Measurements from ENCODE around the gene SCFD1. TPM values are rescaled to one million over a fixed set of nuclear protein-coding genes. Genes with fewer than 3 reads are reported as not detected.
"Not testable (repeated sequence)": the region's sequence is repeated elsewhere in the genome, so short reads cannot be mapped to it uniquely, and the experiment has no call there.

SCFD1 gene
- total RNA-seq, 5 donors from 2014 or later (not counting 1 experiment from before 2014, with no cell fraction given), result 49.8 to 105 (median 57.3) TPM

- ChIA-PET POLR2A (no interaction called here), CTCF (interaction anchor here in 1 of 2 donors (0.6 to 0.7 kb wide), 2 partner anchors 21 to 130 kb away, joined by 3 to 4 read pairs; no protein-coding TSS in a partner anchor)
- H3K27ac ChIP-seq (ENCODE audit: low read length), result no peak overlapping the region
- H3K27me3 Mint-ChIP-seq, result no peaks in the 10 kb centered on the region
- H3K9me3 Mint-ChIP-seq, result peaks cover 5 to 13% (median 9%) of the 10 kb centered on the region in 3 donors
- H3K4me3 Mint-ChIP-seq, result no peak overlapping the region
- peak overlapping the region in 1 of 2 donors; percentile 56 for H3K27ac Mint-ChIP-seq
- no peak for DNase-seq
- no peaks in the 10 kb centered on the region for H3K9me3 ChIP-seq
- no peak overlapping the region for H3K4me3 ChIP-seq (ENCODE audit: control insufficient read depth in 1 of 2, extremely low read depth in 1 of 2, low read length in 1 of 2)
- no peaks in the 10 kb centered on the region for H3K27me3 ChIP-seq (replicated peaks in 1 of 2; ENCODE audit: control insufficient read depth in 2 of 2, extremely low read depth in 1 of 2, insufficient read depth in 2 of 2, low read length in 1 of 2)
- peaks cover 21 to 31% (median 22%) of the 10 kb centered on the region in 3 donors for H3K4me1 Mint-ChIP-seq
- H3K4me1 ChIP-seq (ENCODE audit: control insufficient read depth in 1 of 2, extremely low read depth in 1 of 2, insufficient read depth in 2 of 2, low read length in 2 of 2), result no peaks in the 10 kb centered on the region
- peaks cover 52% of the 10 kb centered on the region for H3K36me3 Mint-ChIP-seq
- H3K36me3 ChIP-seq (ENCODE audit: control insufficient read depth in 2 of 2, extremely low read depth in 1 of 2, insufficient read depth in 1 of 2, low read length in 1 of 2), result peaks cover 0 to 33% of the 10 kb centered on the region in 2 donors
- no peak for ATAC-seq (replicated peaks in 1 of 4)
Measured at GRCh38 chr14:30588873-30589272, 33.2 kb upstream of the SCFD1 start.

- H3K27me3 Mint-ChIP-seq, result no peaks in the 10 kb centered on the region
- DNase-seq (no peak), ATAC-seq (replicated peaks in 1 of 4) (no peak)
- H3K27me3 ChIP-seq (replicated peaks in 1 of 2; ENCODE audit: control insufficient read depth in 2 of 2, extremely low read depth in 1 of 2, insufficient read depth in 2 of 2, low read length in 1 of 2), result no peaks in the 10 kb centered on the region
- peaks cover 0 to 2% (median 0%) of the 10 kb centered on the region in 3 donors for H3K4me1 Mint-ChIP-seq
- no peak overlapping the region for H3K27ac ChIP-seq (ENCODE audit: low read length)
- ChIA-PET POLR2A (no interaction called here), CTCF (no interaction called here)
- H3K4me3 Mint-ChIP-seq, result no peak overlapping the region
- H3K9me3 ChIP-seq, result no peaks in the 10 kb centered on the region
- no CpG with 5 or more reads among the region's 1 CpG for WGBS (ENCODE audit: insufficient coverage)
- H3K4me1 ChIP-seq (ENCODE audit: control insufficient read depth in 1 of 2, extremely low read depth in 1 of 2, insufficient read depth in 2 of 2, low read length in 2 of 2), result no peaks in the 10 kb centered on the region
- H3K36me3 Mint-ChIP-seq, result peaks cover 25% of the 10 kb centered on the region
- no peak overlapping the region for H3K4me3 ChIP-seq (ENCODE audit: control insufficient read depth in 1 of 2, extremely low read depth in 1 of 2, low read length in 1 of 2)
- no peak overlapping the region for H3K27ac Mint-ChIP-seq
- no peaks in the 10 kb centered on the region for H3K9me3 Mint-ChIP-seq
- H3K36me3 ChIP-seq (ENCODE audit: control insufficient read depth in 2 of 2, extremely low read depth in 1 of 2, insufficient read depth in 1 of 2, low read length in 1 of 2), result peaks cover 9 to 44% of the 10 kb centered on the region in 2 donors
Measured at GRCh38 chr14:30596935-30597334, 25.2 kb upstream of the SCFD1 start.

- Mint-ChIP-seq H3K27ac (no peak overlapping the region), H3K36me3 (peaks cover 23% of the 10 kb centered on the region)
- peaks cover 9 to 49% of the 10 kb centered on the region in 2 donors for H3K36me3 ChIP-seq (ENCODE audit: control insufficient read depth in 2 of 2, extremely low read depth in 1 of 2, insufficient read depth in 1 of 2, low read length in 1 of 2)
Measured at GRCh38 chr14:30597504-30597903, 24.6 kb upstream of the SCFD1 start.

GRCh38 chr14:30600922-30601918 lies 20.9 kb upstream of the SCFD1 start:
- peaks cover 30% of the 10 kb centered on the region for H3K36me3 Mint-ChIP-seq
- no peak overlapping the region for H3K27ac ChIP-seq (ENCODE audit: low read length)
- DNase-seq (no peak), ATAC-seq (replicated peaks in 1 of 4) (no peak)
- H3K27me3 Mint-ChIP-seq, result no peaks in the 10 kb centered on the region
- H3K4me3 Mint-ChIP-seq, result no peak overlapping the region
- ChIA-PET CTCF (interaction anchor here in 1 of 2 donors (0.6 to 1.5 kb wide), 2 partner anchors 22 to 122 kb away, joined by 3 read pairs; no protein-coding TSS in a partner anchor), POLR2A (no interaction called here)
- H3K9me3 ChIP-seq, result no peaks in the 10 kb centered on the region
- no peaks in the 10 kb centered on the region for H3K9me3 Mint-ChIP-seq
- no peaks in the 10 kb centered on the region for H3K4me1 ChIP-seq (ENCODE audit: control insufficient read depth in 1 of 2, extremely low read depth in 1 of 2, insufficient read depth in 2 of 2, low read length in 2 of 2)
- H3K4me3 ChIP-seq (ENCODE audit: control insufficient read depth in 1 of 2, extremely low read depth in 1 of 2, low read length in 1 of 2), result no peak overlapping the region
- no peaks in the 10 kb centered on the region for H3K4me1 Mint-ChIP-seq
- H3K36me3 ChIP-seq (ENCODE audit: control insufficient read depth in 2 of 2, extremely low read depth in 1 of 2, insufficient read depth in 1 of 2, low read length in 1 of 2), result peaks cover 9 to 61% of the 10 kb centered on the region in 2 donors
- 93% methylated on average over 2 of the region's 8 CpGs for WGBS (ENCODE audit: insufficient coverage)
- no peak overlapping the region for H3K27ac Mint-ChIP-seq
- no peaks in the 10 kb centered on the region for H3K27me3 ChIP-seq (replicated peaks in 1 of 2; ENCODE audit: control insufficient read depth in 2 of 2, extremely low read depth in 1 of 2, insufficient read depth in 2 of 2, low read length in 1 of 2)

More at GRCh38 chr14:30597504-30597903, 24.6 kb upstream of the SCFD1 start:
- H3K4me3 Mint-ChIP-seq, result no peak overlapping the region
- Histone ChIP-seq H3K4me1 (ENCODE audit: control insufficient read depth in 1 of 2, extremely low read depth in 1 of 2, insufficient read depth in 2 of 2, low read length in 2 of 2) (no peaks in the 10 kb centered on the region), H3K4me3 (ENCODE audit: control insufficient read depth in 1 of 2, extremely low read depth in 1 of 2, low read length in 1 of 2) (no peak overlapping the region), H3K9me3 (no peaks in the 10 kb centered on the region), H3K27me3 (replicated peaks in 1 of 2; ENCODE audit: control insufficient read depth in 2 of 2, extremely low read depth in 1 of 2, insufficient read depth in 2 of 2, low read length in 1 of 2) (no peaks in the 10 kb centered on the region), H3K27ac (ENCODE audit: low read length) (no peak overlapping the region)
- ATAC-seq (replicated peaks in 1 of 4) (no peak), DNase-seq (no peak)
- no peaks in the 10 kb centered on the region for H3K4me1 Mint-ChIP-seq
- ChIA-PET POLR2A (no interaction called here), CTCF (no interaction called here)
- H3K27me3 Mint-ChIP-seq, result no peaks in the 10 kb centered on the region
- no peaks in the 10 kb centered on the region for H3K9me3 Mint-ChIP-seq

- Mint-ChIP-seq H3K27ac (no peak overlapping the region), H3K4me3 (no peak overlapping the region), H3K27me3 (no peaks in the 10 kb centered on the region), H3K9me3 (no peaks in the 10 kb centered on the region), H3K36me3 (peaks cover 30% of the 10 kb centered on the region), H3K4me1 (no peaks in the 10 kb centered on the region)
- POLR2A ChIA-PET, result no interaction called here
- H3K36me3 ChIP-seq (ENCODE audit: control insufficient read depth in 2 of 2, extremely low read depth in 1 of 2, insufficient read depth in 1 of 2, low read length in 1 of 2), result peaks cover 6 to 59% of the 10 kb centered on the region in 2 donors
- H3K27ac ChIP-seq (ENCODE audit: low read length), result no peak overlapping the region
- H3K27me3 ChIP-seq (replicated peaks in 1 of 2; ENCODE audit: control insufficient read depth in 2 of 2, extremely low read depth in 1 of 2, insufficient read depth in 2 of 2, low read length in 1 of 2), result no peaks in the 10 kb centered on the region
- WGBS (ENCODE audit: insufficient coverage), result 100% methylated on average over 2 of the region's 3 CpGs
- CTCF ChIA-PET, result no interaction called here
- ATAC-seq (replicated peaks in 1 of 4) (no peak), DNase-seq (no peak)
- H3K4me3 ChIP-seq (ENCODE audit: control insufficient read depth in 1 of 2, extremely low read depth in 1 of 2, low read length in 1 of 2), result no peak overlapping the region
- H3K4me1 ChIP-seq (ENCODE audit: control insufficient read depth in 1 of 2, extremely low read depth in 1 of 2, insufficient read depth in 2 of 2, low read length in 2 of 2), result no peaks in the 10 kb centered on the region
- no peaks in the 10 kb centered on the region for H3K9me3 ChIP-seq
Measured at GRCh38 chr14:30603402-30603801, 18.7 kb upstream of the SCFD1 start.

GRCh38 chr14:30604696-30605095 lies 17.4 kb upstream of the SCFD1 start:
- CTCF ChIA-PET, result not testable (repeated sequence)

More at GRCh38 chr14:30604696-30605095, 17.4 kb upstream of the SCFD1 start:
- not testable (repeated sequence) for H3K4me3 Mint-ChIP-seq; H3K27ac ChIP-seq (ENCODE audit: low read length); H3K4me1 Mint-ChIP-seq; DNase-seq; H3K27me3 ChIP-seq (replicated peaks in 1 of 2; ENCODE audit: control insufficient read depth in 2 of 2, extremely low read depth in 1 of 2, insufficient read depth in 2 of 2, low read length in 1 of 2); H3K4me1 ChIP-seq (ENCODE audit: control insufficient read depth in 1 of 2, extremely low read depth in 1 of 2, insufficient read depth in 2 of 2, low read length in 2 of 2); H3K9me3 ChIP-seq; H3K27ac Mint-ChIP-seq; H3K27me3 Mint-ChIP-seq; H3K4me3 ChIP-seq (ENCODE audit: control insufficient read depth in 1 of 2, extremely low read depth in 1 of 2, low read length in 1 of 2); ATAC-seq (replicated peaks in 1 of 4); H3K9me3 Mint-ChIP-seq
- WGBS (ENCODE audit: insufficient coverage), result 100% methylated on average over 7 of the region's 8 CpGs
- peaks cover 36% of the 10 kb centered on the region for H3K36me3 Mint-ChIP-seq
- peaks cover 0 to 52% of the 10 kb centered on the region in 2 donors for H3K36me3 ChIP-seq (ENCODE audit: control insufficient read depth in 2 of 2, extremely low read depth in 1 of 2, insufficient read depth in 1 of 2, low read length in 1 of 2)
- POLR2A ChIA-PET, result interaction anchor here in 1 of 2 donors (0.6 kb wide), 1 partner anchor 19 kb away, joined by 3 read pairs; no protein-coding TSS in a partner anchor

Measured in T-cell (primary cell).